ENCODE data around the gene TRERF1. TPM values are rescaled to one million over a fixed set of nuclear protein-coding genes. Genes with fewer than 3 reads are reported as not detected.
"Not testable (repeated sequence)": the region's sequence is repeated elsewhere in the genome, so short reads cannot be mapped to it uniquely, and the experiment has no call there.

The TRERF1 gene
- polyA plus RNA-seq, 1 of the 3 experiments (the other 2 are of a cell fraction) = 3.6 TPM

DNA sequence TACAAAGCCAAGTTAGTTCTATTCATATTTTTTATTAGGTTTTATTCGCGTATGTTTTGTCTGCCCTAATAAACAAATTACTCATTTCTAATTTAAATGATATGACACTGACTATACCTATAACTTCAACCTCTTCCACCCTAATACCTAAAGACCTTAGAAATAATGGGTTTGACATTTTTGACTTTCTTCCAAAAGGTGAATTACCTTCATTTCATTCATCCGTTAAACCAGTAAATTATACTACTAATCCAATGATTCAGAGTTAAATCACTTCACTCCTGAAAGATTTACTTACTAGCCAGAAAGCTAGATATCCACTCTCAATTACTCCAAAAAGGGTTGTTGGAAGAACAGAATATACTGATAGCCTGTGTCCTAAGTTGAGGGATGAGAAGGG lies 239.3 kb downstream of the TRERF1 start:
- no peak for DNase-seq
- Histone ChIP-seq H3K9ac (no peak overlapping the region), H3K27me3 (ENCODE audit: insufficient read depth) (no peaks in the 10 kb centered on the region), H4K20me1 (ENCODE audit: insufficient read depth) (no peaks in the 10 kb centered on the region), H3K79me2 (ENCODE audit: insufficient read depth) (peaks cover 40% of the 10 kb centered on the region), H2AFZ (ENCODE audit: low read depth) (no peak overlapping the region), H3K36me3 (replicated peaks in 1 of 2; ENCODE audit: control insufficient read depth in 1 of 2, insufficient read depth in 2 of 2, low read length in 1 of 2) (peaks cover 45 to 64% of the 10 kb centered on the region in 2 experiments), H3K27ac (ENCODE audit: low read depth in 2 of 2, low read length in 1 of 2) (peak overlapping the region in 1 of 2 experiments; percentile 11; a peak in 1 of 4 replicates), H3K9me3 (no peaks in the 10 kb centered on the region), H3K9me2 (no peaks in the 10 kb centered on the region), H3K4me1 (ENCODE audit: control insufficient read depth in 1 of 2, insufficient read depth in 2 of 2, low read depth in 1 of 2, low read length in 1 of 2) (peaks cover 8 to 9% of the 10 kb centered on the region in 2 experiments; a peak in 2 of 4 replicates), H3K4me2 (no peak overlapping the region), H3F3A (replicated peaks; ENCODE audit: insufficient read depth) (peaks cover 13% of the 10 kb centered on the region), H3K4me3 (ENCODE audit: low read depth in 2 of 2, low read length in 1 of 2) (no peak overlapping the region)
- POLR2A ChIA-PET = no interaction called here
- 58% methylated on average over 3 of the region's 3 CpGs for WGBS (ENCODE audit: low lambda C conversion rate)
- TF ChIP-seq GABPA (IDR thresholded peaks at IDR 0.05; ENCODE audit: low read depth) (no peak), NFIC (IDR thresholded peaks at IDR 0.05; ENCODE audit: borderline replicate concordance) (0 out of 2 replicates have a peak, but pooled peaks have one; percentile 11)
- CTCF ChIA-PET = interaction anchor here (6.3 kb wide), 1 partner anchor 335 kb away, joined by 47 read pairs; no protein-coding TSS in a partner anchor

DNA sequence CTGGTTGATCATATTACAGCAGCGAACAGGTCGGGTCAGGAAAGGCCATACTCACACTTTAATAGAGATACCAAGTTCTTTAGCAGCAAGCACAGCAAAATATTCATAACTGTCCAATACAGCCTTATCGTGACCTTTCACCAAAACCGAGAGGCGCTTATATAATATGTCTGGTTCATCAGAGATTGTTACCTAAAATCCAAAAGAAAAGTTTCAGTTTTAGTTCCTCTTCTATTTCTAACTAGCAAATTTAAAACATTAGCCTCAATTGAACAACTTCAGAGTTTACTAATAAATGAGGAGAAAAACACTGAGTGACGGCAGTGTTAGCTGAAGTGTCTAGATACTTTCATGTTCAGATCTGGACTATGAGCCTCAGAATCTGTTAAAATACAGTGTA lies 240.0 kb downstream of the TRERF1 start:
- peaks cover 6 to 9% of the 10 kb centered on the region in 2 experiments; a peak in 2 of 4 replicates for H3K4me1 ChIP-seq (ENCODE audit: control insufficient read depth in 1 of 2, insufficient read depth in 2 of 2, low read depth in 1 of 2, low read length in 1 of 2)
- TF ChIP-seq FOXJ3 (CRISPR knock-in tag; IDR thresholded peaks at IDR 0.05) (no peak), GABPA (IDR thresholded peaks at IDR 0.05; ENCODE audit: low read depth) (no peak), EP300 (IDR thresholded peaks at IDR 0.05; ENCODE audit: borderline replicate concordance in 1 of 2, low read depth in 1 of 2, low read length in 1 of 2) (no peak), RCOR1 (IDR thresholded peaks at IDR 0.05; ENCODE audit: low read length) (no peak), JUND (IDR thresholded peaks at IDR 0.05) (no peak), PBX3 (IDR thresholded peaks at IDR 0.05) (no peak), TAF1 (IDR thresholded peaks at IDR 0.05; ENCODE audit: borderline replicate concordance, low read depth, low read length) (no peak)
- no peak for DNase-seq
- WGBS (ENCODE audit: low lambda C conversion rate) = 96% methylated on average over 6 of the region's 6 CpGs
- H4K20me1 ChIP-seq (ENCODE audit: insufficient read depth) = no peaks in the 10 kb centered on the region
- ChIA-PET CTCF (interaction anchor here (1.2 to 6.3 kb wide), 2 partner anchors 90 to 335 kb away, joined by 3 to 47 read pairs; no protein-coding TSS in a partner anchor), POLR2A (interaction anchor here (0.7 kb wide), 1 partner anchor 156 kb away, joined by 3 read pairs; no protein-coding TSS in a partner anchor)
- no peak overlapping the region for H2AFZ ChIP-seq (ENCODE audit: low read depth)
- H3K4me2 ChIP-seq = no peak overlapping the region
- H3K27me3 ChIP-seq (ENCODE audit: insufficient read depth) = no peaks in the 10 kb centered on the region
- H3K36me3 ChIP-seq (replicated peaks in 1 of 2; ENCODE audit: control insufficient read depth in 1 of 2, insufficient read depth in 2 of 2, low read length in 1 of 2) = peaks cover 45 to 64% of the 10 kb centered on the region in 2 experiments
- H3K9ac ChIP-seq = no peak overlapping the region
- H3K4me3 ChIP-seq (ENCODE audit: low read depth in 2 of 2, low read length in 1 of 2) = no peak overlapping the region
- H3K79me2 ChIP-seq (ENCODE audit: insufficient read depth) = peaks cover 33% of the 10 kb centered on the region
- H3K9me3 ChIP-seq = no peaks in the 10 kb centered on the region
- H3F3A ChIP-seq (replicated peaks; ENCODE audit: insufficient read depth) = peaks cover 9% of the 10 kb centered on the region
- H3K27ac ChIP-seq (ENCODE audit: low read depth in 2 of 2, low read length in 1 of 2) = peak overlapping the region in 1 of 2 experiments; percentile 82; a peak in 1 of 4 replicates
- no peaks in the 10 kb centered on the region for H3K9me2 ChIP-seq

DNA sequence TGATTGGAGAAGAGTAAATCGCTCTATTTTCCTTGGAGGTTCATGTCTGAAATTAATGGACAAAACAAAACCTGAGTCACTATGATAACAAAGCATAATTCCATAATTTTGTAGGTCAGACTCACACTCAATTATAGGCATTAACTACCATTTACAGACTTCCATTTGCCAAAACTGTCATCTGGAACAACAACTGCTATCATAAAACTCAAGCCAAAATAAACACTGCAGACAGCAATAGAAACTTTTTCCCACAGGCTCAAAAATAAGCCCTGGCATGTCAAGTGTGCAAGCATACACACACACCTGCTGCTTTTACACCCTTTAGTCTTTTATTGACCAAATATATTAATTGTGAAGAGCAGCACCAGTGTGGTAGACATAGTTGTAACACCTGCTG lies 241.2 kb downstream of the TRERF1 start:
- peaks cover 14% of the 10 kb centered on the region for H3F3A ChIP-seq (replicated peaks; ENCODE audit: insufficient read depth)
- H4K20me1 ChIP-seq (ENCODE audit: insufficient read depth) = no peaks in the 10 kb centered on the region
- 42% methylated on average over 1 of the region's 1 CpG for WGBS (ENCODE audit: low lambda C conversion rate)
- H3K9ac ChIP-seq = peak overlapping the region; percentile 6; the same call in 1 of the 2 replicates
- peaks cover 4 to 6% of the 10 kb centered on the region in 2 experiments; a peak in 2 of 4 replicates for H3K4me1 ChIP-seq (ENCODE audit: control insufficient read depth in 1 of 2, insufficient read depth in 2 of 2, low read depth in 1 of 2, low read length in 1 of 2)
- CTCF ChIA-PET = interaction anchor here (1.2 kb wide), 1 partner anchor 91 kb away, joined by 3 read pairs; no protein-coding TSS in a partner anchor
- no peaks in the 10 kb centered on the region for H3K9me3 ChIP-seq
- peaks cover 48 to 76% of the 10 kb centered on the region in 2 experiments for H3K36me3 ChIP-seq (replicated peaks in 1 of 2; ENCODE audit: control insufficient read depth in 1 of 2, insufficient read depth in 2 of 2, low read length in 1 of 2)
- no peaks in the 10 kb centered on the region for H3K27me3 ChIP-seq (ENCODE audit: insufficient read depth)
- peak overlapping the region; percentile 56 to 82; a peak in 3 of 4 replicates for H3K27ac ChIP-seq (ENCODE audit: low read depth in 2 of 2, low read length in 1 of 2)
- peaks cover 25% of the 10 kb centered on the region for H3K79me2 ChIP-seq (ENCODE audit: insufficient read depth)
- no peak overlapping the region for H2AFZ ChIP-seq (ENCODE audit: low read depth)
- POLR2A ChIA-PET = no interaction called here
- DNase-seq = no peak
- no peak overlapping the region for H3K4me3 ChIP-seq (ENCODE audit: low read depth in 2 of 2, low read length in 1 of 2)
- no peaks in the 10 kb centered on the region for H3K9me2 ChIP-seq
- H3K4me2 ChIP-seq = 0 out of 2 replicates have a peak overlapping the region, but pooled peaks have one; percentile 17
- TF ChIP-seq CTCF (IDR thresholded peaks at IDR 0.05) (no peak), NFIC (IDR thresholded peaks at IDR 0.05; ENCODE audit: borderline replicate concordance) (peak; percentile 50; the same call in 1 of the 2 replicates)

GRCh38 chr6:42207559-42207958 lies 244.2 kb downstream of the TRERF1 start:
- H3K9me3 ChIP-seq; H3K27ac ChIP-seq (ENCODE audit: low read depth in 2 of 2, low read length in 1 of 2); H4K20me1 ChIP-seq (ENCODE audit: insufficient read depth); H2AFZ ChIP-seq (ENCODE audit: low read depth); H3K27me3 ChIP-seq (ENCODE audit: insufficient read depth); H3K4me1 ChIP-seq (ENCODE audit: control insufficient read depth in 1 of 2, insufficient read depth in 2 of 2, low read depth in 1 of 2, low read length in 1 of 2); DNase-seq; H3K9ac ChIP-seq; H3K4me2 ChIP-seq; H3K9me2 ChIP-seq; H3K79me2 ChIP-seq (ENCODE audit: insufficient read depth); H3K4me3 ChIP-seq (ENCODE audit: low read depth in 2 of 2, low read length in 1 of 2); POLR2A ChIA-PET: not testable (repeated sequence)
- CTCF ChIA-PET = interaction anchor here (0.8 kb wide), 1 partner anchor 340 kb away, joined by 3 read pairs; no protein-coding TSS in a partner anchor
- WGBS (ENCODE audit: low lambda C conversion rate) = 54% methylated on average over 2 of the region's 2 CpGs
- Histone ChIP-seq H3F3A (replicated peaks; ENCODE audit: insufficient read depth) (peaks cover 34% of the 10 kb centered on the region), H3K36me3 (replicated peaks in 1 of 2; ENCODE audit: control insufficient read depth in 1 of 2, insufficient read depth in 2 of 2, low read length in 1 of 2) (peaks cover 37 to 65% of the 10 kb centered on the region in 2 experiments)

All from SK-N-SH (cell line).